Measurements from ENCODE around the gene MED9. TPM values are rescaled to one million over a fixed set of nuclear protein-coding genes. Genes with fewer than 3 reads are reported as not detected.

Gene MED9
- total and polyA plus RNA-seq, 2 of the 8 experiments (the other 6 are each of a cell fraction or from before 2014, with no cell fraction given), result 15.8 to 19.7 TPM

- no peak for TF ChIP-seq CHD7 (IDR thresholded peaks at IDR 0.05; ENCODE audit: insufficient replicate concordance, low read length)
- no peak for TF ChIP-seq JUND (IDR thresholded peaks at IDR 0.05; ENCODE audit: low read length)
- TF ChIP-seq SUZ12 (IDR thresholded peaks at IDR 0.05; ENCODE audit: low read length), result no peak
- TF ChIP-seq RNF2 (IDR thresholded peaks at IDR 0.05; ENCODE audit: borderline replicate concordance, low read depth, low read length, missing control alignments, poor library complexity, severe bottlenecking), result no peak
These were observed 62.8 kb downstream of the MED9 start (continued) for GRCh38 chr17:17539591-17539990.
